Fibroblast of skin of back (primary cell): ENCODE measurements around the gene PHACTR3.

Experiments used
- DNase-seq: peaks from one replicate; pipeline ENCODE4 v3.0.0-alpha.2; 2013

Gene PHACTR3

DNA sequence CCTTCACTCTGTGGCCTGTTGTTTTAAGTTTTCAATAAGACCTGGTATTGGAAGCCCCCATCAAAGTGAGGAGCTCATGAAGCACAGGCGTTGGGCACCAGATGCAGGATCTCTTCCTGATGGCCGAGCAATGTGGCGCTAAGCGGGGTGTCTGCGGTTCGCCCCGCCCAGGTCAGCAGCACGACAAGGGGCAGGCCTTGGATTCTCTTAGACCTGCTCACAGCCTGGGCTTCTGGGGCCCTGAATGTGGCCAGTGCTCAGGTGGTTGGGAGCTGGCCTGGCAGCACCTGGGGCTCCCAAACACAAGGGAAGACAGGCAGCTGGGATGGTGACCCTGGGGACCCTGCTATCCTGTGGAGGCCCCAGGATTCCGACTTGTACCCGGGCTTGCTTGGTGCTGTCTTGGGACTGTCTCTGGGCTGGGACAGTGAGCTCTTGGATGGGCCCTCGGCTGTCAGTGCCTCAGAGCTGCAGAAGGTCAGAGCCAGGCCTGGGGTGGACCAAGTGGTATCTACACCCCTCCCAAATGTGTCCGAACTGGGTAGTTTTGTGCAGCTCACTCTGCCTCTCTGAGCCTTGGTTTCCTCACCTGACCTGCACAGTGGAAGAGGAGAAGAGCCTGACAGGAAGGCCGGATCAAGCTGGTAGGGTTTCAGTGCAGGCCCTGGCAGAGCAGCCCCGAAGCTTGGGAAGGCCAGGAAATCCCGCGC lies 69.1 kb downstream of the PHACTR3 start:
- DNase-seq, result no peak

DNA sequence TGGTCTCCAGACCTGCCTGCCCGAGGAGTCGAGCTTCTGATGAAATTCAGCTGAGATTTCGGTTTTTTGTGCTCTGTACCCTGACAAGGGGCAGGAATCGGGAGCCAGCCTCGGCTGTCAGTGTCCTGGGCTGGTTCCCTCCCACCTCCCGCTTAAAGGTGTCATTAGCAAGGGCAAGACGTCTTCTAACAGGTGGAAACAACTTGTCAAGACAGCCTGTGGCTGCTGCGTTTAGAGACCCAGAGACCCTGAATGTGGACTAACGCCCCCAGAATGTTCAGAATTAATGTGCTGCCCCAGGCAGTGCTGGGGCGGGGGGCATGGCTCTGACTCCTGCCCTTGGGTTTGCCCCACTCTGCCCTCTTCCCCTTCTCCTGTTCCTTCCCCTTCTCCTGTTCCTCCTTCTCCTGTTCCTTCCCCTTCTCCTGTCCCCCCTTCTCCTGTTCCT lies 69.7 kb downstream of the PHACTR3 start:
- no peak for DNase-seq

DNA sequence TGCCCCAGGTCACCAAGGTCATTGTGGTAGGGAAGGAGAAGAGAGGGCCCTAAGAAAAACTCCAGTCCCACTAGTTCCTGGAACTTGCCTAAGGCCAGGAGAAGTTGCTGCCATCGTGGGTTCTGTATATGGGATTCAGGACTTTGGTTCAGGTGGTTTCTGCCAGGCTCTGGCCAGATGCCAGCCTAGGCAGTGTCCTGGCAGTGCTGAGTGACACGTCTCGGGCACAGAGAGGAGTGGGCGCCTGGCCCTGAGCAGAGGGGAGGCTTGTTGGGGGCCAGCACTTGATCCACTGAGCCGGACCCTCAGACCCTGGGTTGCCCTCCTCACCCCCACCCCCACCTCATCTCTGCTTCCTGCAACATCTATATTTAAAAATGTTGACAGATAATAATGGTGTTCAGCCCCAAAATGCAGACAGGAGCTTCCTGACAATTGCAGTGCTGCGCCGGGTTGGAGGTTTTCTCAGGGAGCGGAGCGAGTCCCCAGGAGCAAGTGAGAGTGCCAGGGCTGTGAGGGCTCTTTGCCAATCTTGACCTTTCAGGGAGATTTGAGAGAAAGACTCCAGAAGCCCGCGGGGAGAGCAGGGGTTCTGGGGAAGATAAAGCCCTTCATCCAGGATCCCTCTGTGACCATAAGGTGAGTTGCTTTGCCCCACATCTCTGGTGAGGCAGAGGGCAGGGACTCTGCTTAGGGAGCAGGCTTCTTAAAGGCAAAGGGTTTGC lies 71.9 kb downstream of the PHACTR3 start:
- DNase-seq, result no peak

DNA sequence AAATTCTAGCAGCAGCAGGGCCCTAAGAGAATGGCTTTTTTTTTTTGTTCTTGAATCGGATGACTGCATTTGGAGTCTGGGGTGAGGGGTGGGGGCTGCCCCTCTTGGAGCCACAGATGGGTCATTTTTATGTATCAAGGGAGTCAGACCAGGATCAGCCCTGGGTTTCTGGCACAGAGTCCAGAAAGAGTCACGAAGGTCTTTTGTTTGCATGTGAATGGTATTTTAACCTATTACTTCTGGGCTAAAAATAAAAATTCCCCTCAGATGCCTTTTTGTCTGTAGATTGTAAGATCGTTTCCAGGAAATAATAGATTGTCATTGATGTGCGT lies 72.5 kb downstream of the PHACTR3 start:
- DNase-seq, result no peak

- no peak for DNase-seq
Measured at GRCh38 chr20:59677586-59677985, 73.2 kb downstream of the PHACTR3 start.

DNA sequence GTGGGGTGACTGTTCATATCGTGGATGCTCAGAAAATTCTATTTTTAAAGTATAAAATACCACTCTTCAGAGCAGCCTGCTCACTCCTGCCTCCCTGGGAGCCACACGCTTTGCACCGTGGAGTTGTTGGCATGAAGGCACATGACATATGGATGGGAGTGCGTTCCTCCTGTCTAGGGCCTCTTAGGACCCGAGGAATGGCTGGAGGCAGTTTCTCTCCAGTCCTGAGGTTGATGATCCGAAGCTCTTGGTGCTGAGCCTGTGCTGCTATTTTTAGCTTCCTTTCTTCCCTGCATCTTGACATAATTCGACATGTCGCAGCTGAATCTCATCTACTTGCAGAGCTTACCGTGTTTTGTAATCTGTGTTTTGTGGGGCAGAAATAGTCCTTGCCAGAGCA lies 73.9 kb downstream of the PHACTR3 start:
- no peak for DNase-seq

DNA sequence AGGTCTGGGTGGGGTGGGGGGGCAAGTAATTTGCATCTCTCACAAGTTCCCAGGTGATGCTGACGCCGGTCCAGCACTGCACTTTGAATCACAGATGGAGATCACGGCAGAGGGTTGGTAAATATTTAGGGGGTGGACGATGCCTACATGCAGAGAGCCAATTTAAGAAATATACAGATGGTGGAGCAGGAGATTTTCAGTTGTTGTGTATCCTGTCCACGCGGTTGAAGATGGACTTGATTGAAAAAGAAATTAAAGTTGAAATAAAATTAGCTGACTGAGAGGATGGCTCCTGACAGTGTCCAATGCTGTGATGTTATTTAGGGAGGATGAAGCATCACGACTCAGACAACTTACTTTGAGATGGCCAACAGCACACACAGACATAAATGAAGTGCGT lies 74.6 kb downstream of the PHACTR3 start:
- no peak for DNase-seq

DNA sequence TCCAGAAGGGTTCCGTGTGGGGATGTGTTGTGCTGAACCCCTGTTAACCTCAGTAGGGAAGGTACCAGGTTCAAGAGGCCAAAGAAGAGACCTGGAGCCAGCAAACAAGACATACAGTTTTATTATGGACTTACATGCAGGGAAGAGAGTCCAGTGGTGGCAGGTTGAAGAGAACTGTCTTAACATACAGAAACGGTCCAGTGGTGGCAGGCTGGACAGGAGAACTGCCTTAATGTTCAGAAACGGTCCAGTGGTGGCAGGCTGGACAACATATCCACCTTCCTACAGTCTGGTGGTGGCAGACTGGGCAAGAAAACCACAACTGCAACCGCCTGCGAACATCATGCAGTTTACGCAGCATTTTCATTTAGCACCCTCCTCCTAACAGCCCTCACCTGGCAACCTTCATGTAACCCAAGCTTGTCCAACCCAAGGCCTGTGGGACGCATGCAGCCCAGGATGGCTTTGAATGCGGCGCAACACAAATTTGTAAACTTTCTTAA lies 75.9 kb downstream of the PHACTR3 start:
- DNase-seq, result no peak

DNA sequence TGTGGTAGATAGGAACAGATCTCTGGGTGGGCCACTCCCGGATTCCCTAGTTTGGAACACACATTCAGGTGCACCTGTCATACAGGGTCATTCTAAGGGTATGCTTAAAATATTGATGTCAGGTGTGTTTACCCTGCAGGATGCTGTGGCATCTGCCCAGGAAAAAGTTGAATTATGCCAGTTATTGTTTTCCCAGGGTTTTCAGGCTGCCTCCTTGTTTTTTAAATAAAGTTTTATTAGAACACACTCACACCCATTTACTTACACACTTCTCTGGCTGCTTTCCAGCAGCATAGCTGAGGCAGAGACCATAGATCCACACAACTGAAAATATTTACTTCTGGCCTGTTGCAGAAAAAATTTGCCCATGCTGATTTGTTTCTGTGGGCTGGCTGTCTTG lies 76.5 kb downstream of the PHACTR3 start:
- DNase-seq, result no peak

GRCh38 chr20:59682603-59683002 lies 78.3 kb downstream of the PHACTR3 start:
- no peak for DNase-seq

GRCh38 chr20:59683181-59683580 lies 78.8 kb downstream of the PHACTR3 start:
- no peak for DNase-seq

GRCh38 chr20:59684685-59685242 lies 80.4 kb downstream of the PHACTR3 start:
- no peak for DNase-seq

DNA sequence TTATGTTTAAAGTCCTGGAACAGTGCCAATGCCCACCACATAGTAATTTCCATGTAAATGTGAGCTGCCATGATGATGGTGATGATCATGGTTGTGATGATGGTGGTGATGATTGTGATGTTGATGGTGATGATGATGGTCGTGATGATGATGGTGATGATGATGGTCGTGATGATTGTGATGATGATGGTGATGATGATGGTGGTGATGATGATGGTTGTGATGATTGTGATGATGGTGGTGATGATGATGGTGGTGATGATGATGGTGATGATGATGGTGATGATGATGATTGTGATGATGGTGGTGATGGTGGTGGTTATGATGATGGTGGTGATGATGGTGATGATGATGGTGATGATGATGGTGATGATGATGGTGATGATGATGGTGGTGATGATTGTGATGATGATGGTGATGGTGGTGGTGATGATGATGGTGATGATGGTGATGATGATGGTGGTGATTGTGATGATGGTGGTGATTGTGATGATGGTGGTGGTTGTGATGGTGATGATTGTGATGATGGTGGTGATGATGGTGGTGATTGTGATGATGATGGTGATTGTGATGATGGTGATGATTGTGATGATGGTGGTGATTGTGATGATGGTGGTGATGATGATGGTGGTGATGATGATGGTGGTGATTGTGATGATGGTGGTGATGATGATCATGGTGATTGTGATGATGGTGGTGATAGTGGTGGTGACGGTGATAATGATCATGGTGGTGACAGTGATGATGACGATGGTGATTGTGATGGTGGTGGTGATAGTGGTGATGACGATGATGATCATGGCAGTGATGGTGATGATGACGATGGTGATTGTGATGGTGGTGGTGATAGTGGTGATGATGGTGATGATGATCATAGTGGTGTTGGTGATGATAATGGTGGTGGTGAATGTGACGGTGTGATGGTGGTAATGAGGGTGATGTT lies 82.3 kb downstream of the PHACTR3 start:
- DNase-seq, result no peak

GRCh38 chr20:59688356-59688755 lies 84.0 kb downstream of the PHACTR3 start:
- DNase-seq, result no peak

DNA sequence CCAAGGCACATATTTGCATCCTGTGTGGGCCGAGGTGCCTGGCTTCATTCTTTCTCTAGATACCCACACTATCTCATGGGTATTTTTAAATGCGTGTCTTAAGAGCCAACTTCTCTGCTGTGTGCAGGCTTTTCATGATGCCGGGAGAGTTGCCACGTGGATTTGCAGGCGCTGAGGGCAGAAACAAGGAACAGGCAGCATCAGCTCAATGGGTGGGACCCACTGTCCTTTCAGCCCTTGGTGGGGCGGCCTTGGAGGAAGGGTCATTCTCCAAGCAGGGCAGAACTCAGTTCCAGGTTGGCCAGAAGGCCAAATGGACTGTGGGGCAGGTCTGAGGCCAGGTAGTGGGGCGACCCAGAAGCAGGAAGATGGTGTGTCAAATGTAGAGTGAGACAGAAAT lies 84.7 kb downstream of the PHACTR3 start:
- no peak for DNase-seq

DNA sequence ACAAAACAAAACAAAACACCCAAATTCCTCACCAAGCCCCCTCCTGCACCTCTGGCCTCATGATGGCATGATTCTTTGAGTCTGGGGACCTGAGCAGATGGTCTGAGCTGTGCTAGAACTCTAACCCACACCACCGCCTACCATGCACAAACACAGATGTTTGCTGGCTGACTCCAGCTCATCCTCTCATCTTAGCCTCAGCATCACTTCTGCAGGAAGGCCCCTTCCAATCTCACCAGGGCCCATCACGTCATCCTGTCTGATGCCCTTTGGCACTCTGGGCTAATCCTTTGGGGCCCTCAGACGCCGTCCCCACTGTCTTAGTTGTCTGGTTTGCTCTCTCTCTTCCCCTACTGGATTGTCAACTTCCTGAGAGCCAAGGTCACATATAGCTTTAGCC lies 85.8 kb downstream of the PHACTR3 start:
- no peak for DNase-seq

DNA sequence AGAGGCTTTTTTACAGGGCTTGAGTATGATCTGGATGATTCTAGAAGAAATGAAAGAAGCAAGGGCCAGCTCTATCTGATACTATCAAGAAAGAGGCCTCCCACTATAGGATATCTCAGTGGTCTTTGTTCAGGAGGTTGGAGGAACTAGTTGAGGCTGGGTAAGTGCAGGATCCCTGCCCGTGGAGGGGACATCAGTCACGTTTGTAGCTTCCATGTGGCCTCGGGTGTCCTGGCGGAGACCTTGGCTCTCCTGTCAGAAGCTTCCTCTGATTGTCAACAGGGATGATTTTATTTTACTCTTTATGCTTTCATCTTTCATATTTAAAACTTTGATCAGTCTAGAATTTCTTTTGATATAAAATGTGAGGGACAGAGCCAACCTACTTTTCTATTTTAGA lies 86.6 kb downstream of the PHACTR3 start:
- no peak for DNase-seq

GRCh38 chr20:59692139-59692538 lies 87.8 kb downstream of the PHACTR3 start:
- DNase-seq, result no peak

- no peak for DNase-seq
Measured at GRCh38 chr20:59693587-59693986, 89.2 kb downstream of the PHACTR3 start.

- DNase-seq, result no peak
Measured at GRCh38 chr20:59696476-59696875, 92.1 kb downstream of the PHACTR3 start.

- no peak for DNase-seq
Measured at GRCh38 chr20:59697068-59697467, 92.7 kb downstream of the PHACTR3 start.

DNA sequence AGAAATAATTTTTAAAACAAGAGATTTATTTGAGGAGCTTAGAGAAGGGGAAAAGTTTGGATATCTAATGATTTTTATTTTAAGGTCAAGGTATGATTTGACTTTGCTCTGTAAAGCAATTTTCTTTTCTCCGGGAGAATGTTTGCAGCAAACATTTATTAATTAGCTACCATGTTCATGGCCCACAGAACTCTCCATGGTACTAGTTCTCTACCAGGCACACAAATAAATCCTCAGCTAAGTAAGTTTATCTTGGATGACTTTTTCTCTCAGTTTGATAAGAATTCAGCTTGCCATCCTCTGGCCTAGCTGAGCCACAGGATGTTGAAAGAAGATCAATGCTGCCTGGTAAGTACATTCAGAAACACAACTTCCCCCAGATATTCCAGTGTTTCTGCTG lies 94.3 kb downstream of the PHACTR3 start:
- DNase-seq, result no peak

DNA sequence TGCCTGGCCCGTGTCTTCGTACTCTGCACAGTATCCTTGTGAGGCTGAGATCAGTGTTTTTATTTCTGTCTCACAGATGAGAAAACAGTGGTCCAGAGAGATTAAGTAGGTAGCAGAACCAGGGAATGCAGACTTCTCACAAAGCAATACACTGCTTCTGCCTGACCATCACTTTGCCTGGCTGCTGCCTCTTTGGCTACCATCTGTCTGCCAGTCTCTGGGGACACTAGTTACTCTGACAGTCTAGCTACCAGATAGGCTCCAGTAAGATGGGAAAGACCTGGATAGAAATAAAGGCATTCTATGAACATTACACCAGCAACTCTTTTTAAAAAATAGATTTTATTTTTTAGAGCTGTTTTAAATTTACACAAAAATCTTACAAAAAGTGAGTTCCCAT lies 96.9 kb downstream of the PHACTR3 start:
- no peak for DNase-seq
